Stimulated activated CD8-positive, alpha-beta memory T cell treated with anti-CD3 and anti-CD28 coated beads, Interleukin-12 subunit alpha, Interleukin-12 subunit beta, amount 100 ng/mL, for 1 hour (primary cell): ENCODE data around the gene CT45A3.
"Not testable (repeated sequence)": the region's sequence is repeated elsewhere in the genome, so short reads cannot be mapped to it uniquely, and the experiment has no call there.

Experiments used
- DNase-seq: peaks from one replicate; pipeline ENCODE4 v3.0.0-alpha.2; 2020; ENCODE audit warnings: low read depth

The CT45A3 gene

GRCh38 chrX:135768091-135768490 lies at the start of gene CT45A3:
Gene CT45A3 (minus strand): TSS chrX:135768191. CDS start chrX:135764444, 3,747 bp downstream.
- DNase-seq, result not testable (repeated sequence)

- DNase-seq, result not testable (repeated sequence)
Measured at GRCh38 chrX:135802687-135803086, 34.7 kb upstream of the CT45A3 start, which contains the start of gene CT45A6. Gene CT45A6 (minus strand): TSS chrX:135802787. CDS start chrX:135798993, 3,794 bp downstream.

GRCh38 chrX:135785403-135785802 lies 17.4 kb upstream of the CT45A3 start, which contains the start of gene CT45A5:
Gene CT45A5 (minus strand): TSS chrX:135785503. CDS start chrX:135781729, 3,774 bp downstream.
- DNase-seq, result not testable (repeated sequence)

GRCh38 chrX:135744739-135745138 lies 23.3 kb downstream of the CT45A3 start:
- DNase-seq, result not testable (repeated sequence)

GRCh38 chrX:135741192-135741715 lies 26.7 kb downstream of the CT45A3 start:
- DNase-seq, result no peak

GRCh38 chrX:135740681-135741149 lies 27.3 kb downstream of the CT45A3 start:
- DNase-seq, result no peak

- no peak for DNase-seq
Measured at GRCh38 chrX:135737366-135738071, 30.5 kb downstream of the CT45A3 start.

- not testable (repeated sequence) for DNase-seq
Measured at GRCh38 chrX:135734666-135735065, 33.3 kb downstream of the CT45A3 start.

- DNase-seq, result no peak
Measured at GRCh38 chrX:135713795-135714194, 54.2 kb downstream of the CT45A3 start.

GRCh38 chrX:135713183-135713689 lies 54.8 kb downstream of the CT45A3 start, which contains the start of gene CT45A1:
Gene CT45A1 (plus strand): TSS chrX:135713639. CDS start chrX:135718941, 5,302 bp downstream.
- DNase-seq, result not testable (repeated sequence)
